H9 (cell line): Measurements from ENCODE around the gene SCN3A. TPM values are rescaled to one million over a fixed set of nuclear protein-coding genes. Genes with fewer than 3 reads are reported as not detected.

Experiments used
- DNase-seq: peaks from one replicate; pipeline ENCODE4 v3.0.0-alpha.2; 2017
- H2AFZ ChIP-seq: one replicate; pipeline ENCODE4 v1.6.1; 2013; ENCODE audit warnings: mild to moderate bottlenecking, low read length, control low read depth, moderate library complexity
- H2AK5ac ChIP-seq: 2 replicates; pipeline ENCODE4 v1.6.1; 2013; ENCODE audit warnings: low read length, control low read depth, mixed read lengths; ENCODE audit not compliant: insufficient read length
- H2BK120ac ChIP-seq: one replicate; pipeline ENCODE4 v1.6.1; 2013; ENCODE audit warnings: low read depth, mild to moderate bottlenecking, low read length, control low read depth, inconsistent platforms; ENCODE audit not compliant: poor library complexity, severe bottlenecking
- H2BK12ac ChIP-seq: 2 replicates; pipeline ENCODE4 v1.6.1; 2013; ENCODE audit warnings: low read length, control low read depth, mixed read lengths, low read depth; ENCODE audit not compliant: insufficient read length
- H2BK15ac ChIP-seq: 2 replicates; pipeline ENCODE4 v1.6.1; 2013; ENCODE audit warnings: low read depth, low read length, control low read depth
- H2BK20ac ChIP-seq: one replicate; pipeline ENCODE4 v1.6.1; 2013; ENCODE audit warnings: low read depth, mild to moderate bottlenecking, low read length, control low read depth, inconsistent platforms; ENCODE audit not compliant: poor library complexity, severe bottlenecking
- H2BK5ac ChIP-seq: 2 replicates; pipeline ENCODE4 v1.6.1; 2013; ENCODE audit warnings: low read length, control low read depth, mixed read lengths; ENCODE audit not compliant: insufficient read length
- H3K14ac ChIP-seq: 2 replicates; pipeline ENCODE4 v1.6.1; 2013; ENCODE audit warnings: low read length, control low read depth; ENCODE audit not compliant: insufficient read depth
- H3K18ac ChIP-seq: 2 replicates; pipeline ENCODE4 v1.6.1; 2013; ENCODE audit warnings: low read depth, mild to moderate bottlenecking, mixed read lengths, low read length, control low read depth; ENCODE audit not compliant: insufficient read length
- H3K23ac ChIP-seq: 2 replicates; pipeline ENCODE4 v1.6.1; 2013; ENCODE audit warnings: low read length, control low read depth, mixed read lengths, low read depth; ENCODE audit not compliant: insufficient read length
- H3K23me2 ChIP-seq: 2 replicates; pipeline ENCODE4 v1.6.1; 2013; ENCODE audit warnings: low read depth, mild to moderate bottlenecking, mixed read lengths, low read length, control low read depth; ENCODE audit not compliant: insufficient read length, poor library complexity, severe bottlenecking
- H3K27ac ChIP-seq: 2 replicates; pipeline ENCODE4 v1.5.1; 2013; ENCODE audit warnings: low read length, control low read depth, mixed read lengths, low read depth; ENCODE audit not compliant: insufficient read length
- H3K27me3 ChIP-seq: 2 replicates; pipeline ENCODE4 v1.6.1; 2013; ENCODE audit warnings: low read length, control low read depth, inconsistent platforms; ENCODE audit not compliant: insufficient read depth
- H3K4ac ChIP-seq: 2 replicates; pipeline ENCODE4 v1.6.1; 2013; ENCODE audit warnings: low read depth, mild to moderate bottlenecking, control low read depth, inconsistent platforms, low read length, moderate library complexity
- H3K4me1 ChIP-seq: 2 replicates; pipeline ENCODE4 v1.6.1; 2013; ENCODE audit warnings: low read length, control low read depth, inconsistent platforms; ENCODE audit not compliant: insufficient read depth
- H3K4me2 ChIP-seq: 2 replicates; pipeline ENCODE4 v1.6.1; 2013; ENCODE audit warnings: low read length, control low read depth, mixed read lengths; ENCODE audit not compliant: insufficient read length, insufficient read depth
- H3K56ac ChIP-seq: 2 replicates; pipeline ENCODE4 v1.6.1; 2013; ENCODE audit warnings: low read depth, mild to moderate bottlenecking, mixed read lengths, low read length, control low read depth; ENCODE audit not compliant: insufficient read length
- H3K79me1 ChIP-seq: 2 replicates; pipeline ENCODE4 v1.6.1; 2013; ENCODE audit warnings: low read depth, mild to moderate bottlenecking, moderate library complexity, low read length, control low read depth, inconsistent platforms; ENCODE audit not compliant: insufficient read depth, poor library complexity, severe bottlenecking
- H3K79me2 ChIP-seq: 2 replicates; pipeline ENCODE4 v1.6.1; 2013; ENCODE audit warnings: low read length, control low read depth, inconsistent platforms; ENCODE audit not compliant: insufficient read depth
- H3K9ac ChIP-seq: 2 replicates; pipeline ENCODE4 v1.6.1; 2013; ENCODE audit warnings: low read length, control low read depth, mixed read lengths; ENCODE audit not compliant: insufficient read length; ENCODE audit errors: extremely low read depth
- H3K9me3 ChIP-seq: one replicate; pipeline ENCODE4 v1.6.1; 2013; ENCODE audit warnings: low read depth, low read length, inconsistent platforms; ENCODE audit not compliant: control insufficient read depth
- H3T11ph ChIP-seq: one replicate; pipeline ENCODE4 v1.6.1; 2013; ENCODE audit warnings: mild to moderate bottlenecking, low read length, control low read depth, inconsistent platforms
- H4K20me1 ChIP-seq: one replicate; pipeline ENCODE4 v1.6.1; 2013; ENCODE audit not compliant: control insufficient read depth, insufficient read length, insufficient read depth
- H4K5ac ChIP-seq: 2 replicates; pipeline ENCODE4 v1.6.1; 2013; ENCODE audit warnings: low read depth, mild to moderate bottlenecking, mixed read lengths, low read length, control low read depth; ENCODE audit not compliant: insufficient read length
- H4K8ac ChIP-seq: replicated peaks from 2 replicates; pipeline ENCODE4 v1.6.1; 2013; ENCODE audit warnings: low read length, control low read depth, mixed read lengths, low read depth; ENCODE audit not compliant: insufficient read length
- H4K91ac ChIP-seq: 2 replicates; pipeline ENCODE4 v1.6.1; 2013; ENCODE audit warnings: low read depth, mild to moderate bottlenecking, moderate library complexity, mixed read lengths, low read length, control low read depth; ENCODE audit not compliant: insufficient read length
- H3K27ac Mint-ChIP-seq, 3 experiments: 2 replicates in 2 of 3; 3 replicates in 1 of 3; pipeline ENCODE4 v1.8.0; 2020 to 2021; ENCODE audit warnings: mixed read lengths in 3 of 3, mild to moderate bottlenecking in 1 of 3, moderate library complexity in 1 of 3
- H3K27me3 Mint-ChIP-seq: 2 replicates; pipeline ENCODE4 v1.8.0; 2021; ENCODE audit warnings: low read depth, mild to moderate bottlenecking, moderate library complexity, mixed read lengths
- H3K36me3 Mint-ChIP-seq, 3 experiments: 2 replicates in 2 of 3; 3 replicates in 1 of 3; pipeline ENCODE4 v1.8.0; 2020 to 2021; ENCODE audit warnings: low read depth in 3 of 3, mixed read lengths in 3 of 3; ENCODE audit not compliant: insufficient read depth in 1 of 3
- H3K4me1 Mint-ChIP-seq, 2 experiments: 2 replicates each; pipeline ENCODE4 v1.8.0; 2020; ENCODE audit warnings: mixed read lengths in 2 of 2
- H3K4me3 Mint-ChIP-seq, 2 experiments: 2 replicates in 1 of 2; 3 replicates in 1 of 2; pipeline ENCODE4 v1.8.0; 2020 to 2021; ENCODE audit warnings: mild to moderate bottlenecking in 2 of 2, mixed read lengths in 2 of 2, moderate library complexity in 1 of 2
- H3K9me3 Mint-ChIP-seq, 2 experiments: 2 replicates in 1 of 2; 3 replicates in 1 of 2; pipeline ENCODE4 v1.8.0; 2020; ENCODE audit warnings: mild to moderate bottlenecking in 2 of 2, mixed read lengths in 2 of 2, moderate library complexity in 1 of 2
- CTCF ChIP-seq: fragments of 200-600 bp; sonication (generic); conservative IDR thresholded peaks from 3 replicates; pipeline ENCODE4 v1.8.0; 2021; ENCODE audit warnings: antibody characterized with exemption, mild to moderate bottlenecking
- WGBS: extraction: QIAGEN DNeasy Blood & Tissue Kit; methylation state at CpG from one replicate; pipeline ENCODE4 v1.1.7; 2013; ENCODE audit warnings: missing lambda C conversion rate, low lambda C conversion rate, mixed read lengths; ENCODE audit not compliant: insufficient read length; ENCODE audit errors: extremely low coverage; 5-methylcytosine and 5-hydroxymethylcytosine counted together
- total RNA-seq: library from RNA; stranded (reverse); gene quantifications from 2 replicates; pipeline ENCODE4 v1.2.1, GENCODE V29; 2021

The SCN3A gene
- total RNA-seq, 1 experiment from 2014 or later, result not detected

GRCh38 chr2:165205865-165206264 is 2.0 kb upstream of the SCN3A start:
- Histone ChIP-seq H4K91ac (no peak overlapping the region), H4K5ac (no peak overlapping the region), H3K4me1 (no peaks in the 10 kb centered on the region), H3K9me3 (no peaks in the 10 kb centered on the region), H2BK15ac (no peak overlapping the region), H3K23me2 (no peaks in the 10 kb centered on the region), H3K18ac (no peak overlapping the region), H3K27me3 (no peaks in the 10 kb centered on the region), H3K79me2 (no peaks in the 10 kb centered on the region), H2BK12ac (no peak overlapping the region), H4K20me1 (no peaks in the 10 kb centered on the region), H3K14ac (no peak overlapping the region), H2AFZ (no peak overlapping the region), H2BK20ac (no peak overlapping the region), H3K4me2 (no peak overlapping the region), H4K8ac (no peak overlapping the region), H3K79me1 (no peaks in the 10 kb centered on the region), H3K9ac (no peak overlapping the region), H3T11ph (no peak overlapping the region), H2AK5ac (no peak overlapping the region), H3K27ac (no peak overlapping the region), H3K56ac (no peak overlapping the region), H3K23ac (no peak overlapping the region), H2BK120ac (no peak overlapping the region), H3K4ac (no peak overlapping the region), H2BK5ac (no peak overlapping the region)
- no peaks in the 10 kb centered on the region for H3K36me3 Mint-ChIP-seq
- H3K9me3 Mint-ChIP-seq, result peaks cover 0 to 2% of the 10 kb centered on the region in 2 experiments; a peak in 2 of 5 replicates
- H3K27me3 Mint-ChIP-seq, result no peaks in the 10 kb centered on the region
- no peak overlapping the region for H3K4me3 Mint-ChIP-seq
- no CpG with 5 or more reads among the region's 2 CpGs for WGBS
- DNase-seq, result no peak
- no peak overlapping the region for H3K27ac Mint-ChIP-seq
- TF ChIP-seq CTCF, result no peak
- H3K4me1 Mint-ChIP-seq, result peaks cover 6 to 9% of the 10 kb centered on the region in 2 experiments
